SK-N-MC (cell line): ENCODE data around the gene OPRM1.

Experiments used
- FOXP2 ChIP-seq: optimal IDR thresholded peaks from 2 replicates; pipeline ENCODE3; 2011; ENCODE audit warnings: mild to moderate bottlenecking, moderate library complexity; ENCODE audit not compliant: insufficient read depth; ENCODE audit errors: extremely low read length, control extremely low read depth
- POLR2AphosphoS5 ChIP-seq: IDR thresholded peaks from 2 replicates; pipeline ENCODE4 v1.6.1; 2012; ENCODE audit warnings: mild to moderate bottlenecking, low read depth, low read length, borderline replicate concordance

DNA sequence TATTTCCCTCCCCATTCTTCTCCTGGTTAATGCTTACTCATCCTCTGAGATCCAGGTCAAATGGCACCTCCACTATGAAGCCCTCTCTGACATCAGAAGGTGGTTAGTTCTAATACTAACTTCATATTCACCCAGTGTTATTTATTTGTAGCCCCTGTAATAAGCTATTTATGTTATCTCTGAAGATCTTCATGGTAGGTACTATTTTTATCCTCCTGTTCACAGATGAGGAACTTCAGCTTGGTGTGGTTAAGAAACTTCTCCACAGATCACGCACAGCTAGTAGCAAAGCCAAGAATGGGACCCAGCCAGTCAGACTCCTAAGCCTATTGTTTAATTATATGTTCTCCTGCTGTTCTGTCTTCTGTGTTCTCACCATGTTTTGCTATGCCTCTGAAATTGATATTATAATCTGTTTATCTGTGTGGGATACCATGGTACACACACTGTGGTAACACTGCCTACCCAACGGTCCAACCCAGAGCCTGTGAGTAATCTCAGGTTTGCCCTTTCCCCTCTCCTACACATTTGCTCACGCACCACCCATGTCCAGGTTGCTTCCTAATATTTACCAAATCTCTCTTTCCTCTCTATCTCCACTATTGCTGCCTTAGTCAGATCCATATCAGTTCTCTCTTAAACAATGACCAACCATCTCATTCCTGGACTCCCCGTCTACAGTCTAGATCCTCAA is 219.2 kb downstream of the OPRM1 start:
- TF ChIP-seq POLR2AphosphoS5 (no peak), FOXP2 (no peak)
